Hematopoietic multipotent progenitor cell treated with erythropoietin and hydrocortisone succinate and interleukin-3 and kit ligand, for 17 days (in vitro differentiated cells): Measurements from ENCODE around the gene OR4X2.
"Not testable (repeated sequence)": the region's sequence is repeated elsewhere in the genome, so short reads cannot be mapped to it uniquely, and the experiment has no call there.

Experiments used
- DNase-seq: peaks from one replicate; pipeline ENCODE4 v3.0.0-alpha.2; 2015; ENCODE audit warnings: low spot score

The OR4X2 gene

GRCh38 chr11:48244804-48245203 is at the start of gene OR4X2:
Gene OR4X2, plus strand, starts transcription at chr11:48245104. Its CDS starts 0 bp downstream, at chr11:48245104.
- no peak for DNase-seq

- no peak for DNase-seq
These were observed 37.0 kb upstream of the OR4X2 start for GRCh38 chr11:48207881-48208280.

GRCh38 chr11:48210052-48210451 is 34.9 kb upstream of the OR4X2 start:
- DNase-seq = no peak

- DNase-seq = no peak
These were observed 28.4 kb upstream of the OR4X2 start, which contains the start of gene OR4B1 for GRCh38 chr11:48216510-48216909. Gene OR4B1, plus strand, starts transcription at chr11:48216810. Its CDS starts 0 bp downstream, at chr11:48216810.

GRCh38 chr11:48228761-48229160 is 16.1 kb upstream of the OR4X2 start:
- DNase-seq = no peak

- not testable (repeated sequence) for DNase-seq
These were observed 14.8 kb upstream of the OR4X2 start for GRCh38 chr11:48230057-48230456.

- DNase-seq = no peak
These were observed 7.2 kb upstream of the OR4X2 start for GRCh38 chr11:48237727-48238126.

GRCh38 chr11:48242501-48242900 is 2.4 kb upstream of the OR4X2 start:
- no peak for DNase-seq

GRCh38 chr11:48248902-48249301 is 4.0 kb downstream of the OR4X2 start:
- DNase-seq = no peak

GRCh38 chr11:48261600-48261999 is 16.7 kb downstream of the OR4X2 start:
- no peak for DNase-seq

GRCh38 chr11:48263423-48263911 is 18.6 kb downstream of the OR4X2 start, which contains the start of gene OR4X1:
Gene OR4X1, plus strand, starts transcription at chr11:48263861. Its CDS starts 0 bp downstream, at chr11:48263861.
- DNase-seq = no peak

GRCh38 chr11:48270621-48271020 is 25.7 kb downstream of the OR4X2 start:
- DNase-seq = no peak

GRCh38 chr11:48272606-48273005 is 27.7 kb downstream of the OR4X2 start:
- no peak for DNase-seq
